Spinal cord (tissue), 10 donors: ENCODE data around the gene DENND5A. TPM values are rescaled to one million over a fixed set of nuclear protein-coding genes. Genes with fewer than 3 reads are reported as not detected.

Experiments
- DNase-seq, 6 donors: peaks; one replicate each; pipeline versions ENCODE4 v3.0.0 to v3.0.0-alpha.2; 2013 to 2015; ENCODE audit warnings: low spot score in 6 of 6, low read depth in 4 of 6
- H3K27ac ChIP-seq: one replicate; pipeline ENCODE4 v1.5.1; 2013; ENCODE audit warnings: low read depth, low read length, control low read depth
- H3K27me3 ChIP-seq: one replicate; pipeline ENCODE4 v1.6.1; 2013; ENCODE audit warnings: low read length; ENCODE audit not compliant: control insufficient read depth, insufficient read depth
- H3K36me3 ChIP-seq: one replicate; pipeline ENCODE4 v1.6.1; 2013; ENCODE audit warnings: low read length; ENCODE audit not compliant: control insufficient read depth, insufficient read depth
- H3K4me1 ChIP-seq: one replicate; pipeline ENCODE4 v1.6.1; 2013; ENCODE audit warnings: low read length; ENCODE audit not compliant: control insufficient read depth, insufficient read depth
- H3K4me3 ChIP-seq: one replicate; pipeline ENCODE4 v1.5.1; 2013; ENCODE audit warnings: low read depth, low read length, control low read depth
- H3K9me3 ChIP-seq: one replicate; pipeline ENCODE4 v1.6.1; 2013; ENCODE audit warnings: low read length; ENCODE audit not compliant: control insufficient read depth, insufficient read depth
- WGBS: methylation state at CpG from one replicate; pipeline ENCODE4 v1.1.5; 2013; ENCODE audit warnings: missing lambda C conversion rate; ENCODE audit not compliant: insufficient coverage; 5-methylcytosine and 5-hydroxymethylcytosine counted together
- long read RNA-seq, 4 donors: transcript quantifications; one replicate each; lab custom pipeline, GENCODE V29; 2026
- polyA plus RNA-seq, 2 donors: library from polyadenylated mRNA; unstranded; fragments of 120-200 nt; gene quantifications; one replicate each; pipeline ENCODE4 v1.2.1, GENCODE V29; 2013; ENCODE audit not compliant: insufficient read length in 2 of 2
- total RNA-seq, 2 donors: library from RNA; depleted of rRNA in 1 of 2; stranded (reverse); fragments of 120-200 nt in 1 of 2; fragments of >200 nt in 1 of 2; gene quantifications; one replicate each; pipeline versions ENCODE4 v1.2.3 to v1.2.4, GENCODE V29; 2013 to 2014
- donor health status: healthy.

DENND5A gene
- total RNA-seq, result 100 to 1,000 TPM; 179 to 285 TPM
- polyA plus RNA-seq, result 100 to 1,000 TPM; 180 to 186 TPM
- long read RNA-seq, donor 1, full-length matches to known transcripts, result 2 of 15 reads
- long read RNA-seq, donor 1, partial matches to known transcripts, result 13 of 15 reads
- long read RNA-seq, donor 1, other reads (novel, unspliced or antisense), result 0 of 15 reads
- long read RNA-seq, donor 2, result 0 reads
- long read RNA-seq, donor 3, full-length matches to known transcripts, result 3 of 16 reads
- long read RNA-seq, donor 3, partial matches to known transcripts, result 13 of 16 reads
- long read RNA-seq, donor 3, other reads (novel, unspliced or antisense), result 0 of 16 reads
- long read RNA-seq, donor 4, full-length matches to known transcripts, result 1 of 44 reads
- long read RNA-seq, donor 4, partial matches to known transcripts, result 43 of 44 reads
- long read RNA-seq, donor 4, other reads (novel, unspliced or antisense), result 0 of 44 reads

DNA sequence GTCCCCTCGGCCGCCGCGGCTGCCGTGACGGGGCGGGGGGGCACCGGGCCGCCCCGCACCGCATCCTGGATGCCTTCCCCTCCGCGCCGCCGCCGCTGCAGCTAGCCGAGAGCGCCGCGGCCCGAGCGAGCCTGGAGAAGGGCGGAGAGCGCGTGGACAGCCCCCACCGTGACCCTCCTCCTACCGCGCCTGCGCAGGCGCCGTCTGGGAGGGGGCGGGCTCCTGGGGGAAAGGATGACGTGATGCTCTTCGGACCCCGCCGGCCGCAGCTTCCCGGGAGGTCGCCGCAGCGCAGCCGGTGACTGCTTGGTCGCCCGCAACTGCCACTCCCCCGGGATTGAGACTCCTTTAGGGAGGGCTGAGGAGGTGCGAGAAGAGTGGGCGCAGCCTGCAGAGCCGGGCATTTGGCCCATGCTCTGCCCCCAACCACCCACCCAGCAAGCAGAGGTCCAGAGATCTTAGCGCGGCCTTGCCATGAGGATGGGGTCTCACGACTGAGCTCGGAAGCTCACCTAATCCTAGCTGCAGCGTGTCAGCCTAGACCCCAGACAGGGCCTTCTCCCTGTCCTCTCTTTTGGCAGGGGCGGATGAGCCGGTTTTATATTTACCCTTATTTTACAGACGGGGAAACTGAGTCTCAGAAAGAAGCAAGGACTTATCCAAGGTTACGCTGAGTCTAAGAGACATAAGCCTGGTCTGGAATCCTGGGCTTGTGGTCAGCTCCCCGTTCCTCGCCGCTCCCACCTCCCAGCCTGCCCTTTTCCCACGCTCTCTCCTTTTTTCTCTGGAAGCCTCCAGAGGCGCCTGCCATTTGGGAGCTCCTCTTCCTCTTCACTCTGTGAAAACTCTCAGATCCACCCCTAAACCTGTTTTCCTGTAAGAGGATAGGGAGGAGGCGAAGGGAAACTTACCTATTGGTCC is at the start of gene DENND5A:
TSS of gene DENND5A (minus strand) at position 140 of the 921 bp plus-strand sequence. CDS start 281 bp downstream, outside the sequence.
- WGBS, result 3% methylated on average over 60 of the region's 63 CpGs
- peak within 1 kb of the TSS; percentile 69 for H3K4me3 ChIP-seq
- H3K9me3 ChIP-seq, result no peaks in the 10 kb centered on the region
- peak; percentile 65 to 97 (median 86) for DNase-seq
- H3K36me3 ChIP-seq, result no peaks in the 10 kb centered on the region
- H3K4me1 ChIP-seq, result peaks cover 25% of the 10 kb centered on the region
- no peaks in the 10 kb centered on the region for H3K27me3 ChIP-seq
- peak within 1 kb of the TSS; percentile 91 for H3K27ac ChIP-seq

DNA sequence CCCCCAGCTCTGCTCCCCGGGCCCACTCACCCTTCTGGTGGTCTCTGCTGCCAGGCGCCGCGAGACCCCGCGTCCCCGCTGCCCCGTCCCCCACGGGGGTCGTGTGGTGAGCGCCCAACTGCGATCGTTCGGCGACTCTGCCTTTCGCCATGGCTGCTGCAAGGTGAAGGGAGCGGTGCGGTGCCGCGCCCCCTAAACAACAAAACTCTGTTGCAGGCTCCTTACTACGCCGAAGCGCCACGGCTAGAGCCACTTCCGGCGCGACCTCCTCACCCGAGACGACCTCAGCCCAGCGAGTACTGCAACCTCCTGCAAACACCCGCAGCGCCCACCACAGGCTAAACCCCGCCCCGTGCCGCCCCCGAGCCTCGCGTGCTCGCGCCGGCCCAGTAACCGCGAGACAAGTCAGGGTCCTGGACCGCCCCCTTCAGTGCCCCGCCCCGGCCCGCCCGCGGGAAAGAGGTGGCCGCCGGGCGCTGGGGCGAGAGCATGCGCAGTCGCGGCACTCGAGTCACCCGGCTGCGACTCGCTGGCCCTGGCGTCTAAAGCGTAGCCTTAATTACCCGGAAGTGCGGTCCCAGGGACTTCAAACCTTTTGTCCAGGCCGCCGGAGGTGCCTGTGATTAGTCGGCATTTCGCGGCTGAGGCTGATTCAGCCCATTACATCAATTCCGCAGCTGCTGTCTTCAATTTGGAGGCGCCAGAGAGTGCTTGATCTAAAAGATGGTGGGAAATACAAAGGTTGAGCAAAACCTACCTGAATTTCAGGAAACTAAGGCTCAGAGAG is 49.3 kb upstream of the DENND5A start, which contains the start of gene TMEM41B:
TSS of gene TMEM41B (minus strand) at position 303 of the 787 bp plus-strand sequence. CDS start at position 151, 152 bp downstream.
- Histone ChIP-seq H3K27me3 (peaks cover 6% of the 10 kb centered on the region), H3K4me3 (peak within 1 kb of the TSS; percentile 99), H3K27ac (peak within 1 kb of the TSS; percentile 95), H3K36me3 (peaks cover 2% of the 10 kb centered on the region), H3K9me3 (no peaks in the 10 kb centered on the region), H3K4me1 (peaks cover 15% of the 10 kb centered on the region)
- peak; percentile 89 to 100 (median 96) for DNase-seq
- 0% methylated on average over 71 of the region's 71 CpGs for WGBS

- DNase-seq, result peak in 5 of 6 donors; percentile 4 to 65 (median 14)
- H3K27me3 ChIP-seq, result peaks cover 6% of the 10 kb centered on the region
- WGBS, result 0% methylated on average over 24 of the region's 27 CpGs
These were observed 48.6 kb upstream of the DENND5A start for GRCh38 chr11:9313648-9314290.

GRCh38 chr11:9310485-9311090 is 45.4 kb upstream of the DENND5A start:
- no peak for DNase-seq
- Histone ChIP-seq H3K4me3 (no peak overlapping the region), H3K9me3 (no peaks in the 10 kb centered on the region), H3K27me3 (no peaks in the 10 kb centered on the region), H3K27ac (no peak overlapping the region), H3K36me3 (peaks cover 2% of the 10 kb centered on the region), H3K4me1 (peaks cover 15% of the 10 kb centered on the region)
- no CpG with 5 or more reads among the region's 3 CpGs for WGBS

More at GRCh38 chr11:9313648-9314290, 48.6 kb upstream of the DENND5A start:
- Histone ChIP-seq H3K4me3 (peak overlapping the region; percentile 99), H3K4me1 (peaks cover 15% of the 10 kb centered on the region), H3K9me3 (no peaks in the 10 kb centered on the region), H3K27ac (peak overlapping the region; percentile 95), H3K36me3 (peaks cover 2% of the 10 kb centered on the region)

DNA sequence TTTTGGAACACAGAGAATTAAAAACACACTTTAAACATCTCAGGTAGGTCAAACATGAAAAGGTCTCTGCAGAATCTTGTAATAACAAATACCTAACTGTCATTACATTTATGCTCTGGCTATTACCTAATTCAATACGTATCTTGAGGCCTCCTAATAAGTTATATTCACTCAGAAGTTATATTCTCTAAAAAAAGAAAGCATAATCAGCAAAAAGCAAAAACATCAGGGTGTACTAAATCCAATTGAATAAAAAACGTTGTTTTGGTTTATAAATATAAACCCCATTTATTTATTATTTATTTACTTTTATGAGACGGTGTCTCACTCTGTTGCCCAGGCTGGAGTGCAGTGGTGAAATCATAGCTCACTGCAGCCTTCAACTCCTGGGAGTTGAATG is 39.0 kb upstream of the DENND5A start:
- no peaks in the 10 kb centered on the region for H3K27me3 ChIP-seq
- WGBS, result no CpG with 5 or more reads among the region's 3 CpGs
- H3K4me3 ChIP-seq, result no peak overlapping the region
- peaks cover under 1% of the 10 kb centered on the region for H3K36me3 ChIP-seq
- H3K27ac ChIP-seq, result no peak overlapping the region
- H3K9me3 ChIP-seq, result no peaks in the 10 kb centered on the region
- H3K4me1 ChIP-seq, result no peaks in the 10 kb centered on the region
- DNase-seq, result no peak

- WGBS, result no CpG with 5 or more reads among the region's 3 CpGs
- H3K27ac ChIP-seq, result no peak overlapping the region
- no peaks in the 10 kb centered on the region for H3K27me3 ChIP-seq
- H3K36me3 ChIP-seq, result peaks cover 16% of the 10 kb centered on the region
- DNase-seq, result no peak
- no peaks in the 10 kb centered on the region for H3K4me1 ChIP-seq
- no peaks in the 10 kb centered on the region for H3K9me3 ChIP-seq
- no peak overlapping the region for H3K4me3 ChIP-seq
These were observed 37.3 kb upstream of the DENND5A start for GRCh38 chr11:9302448-9302847.

- H3K4me1 ChIP-seq, result no peaks in the 10 kb centered on the region
- WGBS, result 93% methylated on average over 3 of the region's 10 CpGs
- H3K27me3 ChIP-seq, result no peaks in the 10 kb centered on the region
- no peak for DNase-seq
- no peak overlapping the region for H3K27ac ChIP-seq
- H3K4me3 ChIP-seq, result no peak overlapping the region
- H3K36me3 ChIP-seq, result peaks cover 21% of the 10 kb centered on the region
- no peaks in the 10 kb centered on the region for H3K9me3 ChIP-seq
These were observed 36.6 kb upstream of the DENND5A start for GRCh38 chr11:9301720-9302119.

DNA sequence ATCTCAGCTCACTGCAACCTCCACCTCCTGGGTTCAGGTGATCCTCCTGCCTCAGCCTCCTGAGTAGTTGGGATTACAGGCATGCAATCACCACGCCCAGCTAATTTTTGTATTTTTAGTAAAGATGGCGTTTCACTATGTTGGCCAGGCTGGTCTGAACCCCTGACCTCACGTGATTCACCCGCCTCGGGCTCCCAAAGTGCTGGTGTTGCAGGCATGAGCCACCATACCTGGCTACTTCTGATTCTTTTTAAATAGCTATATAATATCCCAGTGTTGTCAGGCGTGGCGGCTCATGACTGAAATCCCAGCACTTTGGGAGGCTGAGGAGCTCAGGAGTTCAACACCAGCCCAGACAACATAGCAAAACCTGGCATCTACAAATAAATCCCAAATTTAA is 28.5 kb upstream of the DENND5A start:
- H3K27me3 ChIP-seq, result no peaks in the 10 kb centered on the region
- no peak overlapping the region for H3K4me3 ChIP-seq
- no peak overlapping the region for H3K27ac ChIP-seq
- H3K36me3 ChIP-seq, result peaks cover 39% of the 10 kb centered on the region
- DNase-seq, result no peak
- H3K9me3 ChIP-seq, result no peaks in the 10 kb centered on the region
- no peaks in the 10 kb centered on the region for H3K4me1 ChIP-seq
- WGBS, result no CpG with 5 or more reads among the region's 7 CpGs
